GM06990 (cell line): Measurements from ENCODE around the gene FCRLA.
"Not testable (repeated sequence)": the region's sequence is repeated elsewhere in the genome, so short reads cannot be mapped to it uniquely, and the experiment has no call there.

Experiments
- DNase-seq: peaks from one replicate; pipeline ENCODE4 v3.0.0-alpha.2; 2011; ENCODE audit not compliant: insufficient read length; ENCODE audit errors: extremely low read depth
- H3K27me3 ChIP-seq: replicated peaks from 2 replicates; pipeline ENCODE4 v1.6.0; 2011; ENCODE audit warnings: low read length; ENCODE audit not compliant: control insufficient read depth, insufficient read depth
- H3K36me3 ChIP-seq: 2 replicates; pipeline ENCODE4 v1.5.1; 2011; ENCODE audit warnings: low read length; ENCODE audit not compliant: control insufficient read depth, insufficient read depth
- H3K4me3 ChIP-seq: replicated peaks from 2 replicates; pipeline ENCODE4 v1.5.1; 2011; ENCODE audit warnings: low read depth, mild to moderate bottlenecking, control low read depth, low read length
- TF ChIP-seq, protein P1 (sequence below): IDR thresholded peaks from 2 replicates; pipeline ENCODE4 v1.5.1; 2011; ENCODE audit warnings: low read length, control low read depth, mild to moderate bottlenecking, inconsistent platforms; ENCODE audit not compliant: insufficient read depth, poor library complexity, severe bottlenecking

FCRLA gene, protein sequence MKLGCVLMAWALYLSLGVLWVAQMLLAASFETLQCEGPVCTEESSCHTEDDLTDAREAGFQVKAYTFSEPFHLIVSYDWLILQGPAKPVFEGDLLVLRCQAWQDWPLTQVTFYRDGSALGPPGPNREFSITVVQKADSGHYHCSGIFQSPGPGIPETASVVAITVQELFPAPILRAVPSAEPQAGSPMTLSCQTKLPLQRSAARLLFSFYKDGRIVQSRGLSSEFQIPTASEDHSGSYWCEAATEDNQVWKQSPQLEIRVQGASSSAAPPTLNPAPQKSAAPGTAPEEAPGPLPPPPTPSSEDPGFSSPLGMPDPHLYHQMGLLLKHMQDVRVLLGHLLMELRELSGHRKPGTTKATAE

GRCh38 chr1:161706482-161707347 is at the start of gene FCRLA:
FCRLA (plus strand) TSS chr1:161707229; CDS start chr1:161707265, 36 bp downstream.
- H3K36me3 ChIP-seq: peaks cover 14% of the 10 kb centered on the region
- peak; percentile 75 for DNase-seq
- TF ChIP-seq, protein P1, sequence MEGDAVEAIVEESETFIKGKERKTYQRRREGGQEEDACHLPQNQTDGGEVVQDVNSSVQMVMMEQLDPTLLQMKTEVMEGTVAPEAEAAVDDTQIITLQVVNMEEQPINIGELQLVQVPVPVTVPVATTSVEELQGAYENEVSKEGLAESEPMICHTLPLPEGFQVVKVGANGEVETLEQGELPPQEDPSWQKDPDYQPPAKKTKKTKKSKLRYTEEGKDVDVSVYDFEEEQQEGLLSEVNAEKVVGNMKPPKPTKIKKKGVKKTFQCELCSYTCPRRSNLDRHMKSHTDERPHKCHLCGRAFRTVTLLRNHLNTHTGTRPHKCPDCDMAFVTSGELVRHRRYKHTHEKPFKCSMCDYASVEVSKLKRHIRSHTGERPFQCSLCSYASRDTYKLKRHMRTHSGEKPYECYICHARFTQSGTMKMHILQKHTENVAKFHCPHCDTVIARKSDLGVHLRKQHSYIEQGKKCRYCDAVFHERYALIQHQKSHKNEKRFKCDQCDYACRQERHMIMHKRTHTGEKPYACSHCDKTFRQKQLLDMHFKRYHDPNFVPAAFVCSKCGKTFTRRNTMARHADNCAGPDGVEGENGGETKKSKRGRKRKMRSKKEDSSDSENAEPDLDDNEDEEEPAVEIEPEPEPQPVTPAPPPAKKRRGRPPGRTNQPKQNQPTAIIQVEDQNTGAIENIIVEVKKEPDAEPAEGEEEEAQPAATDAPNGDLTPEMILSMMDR: no peak
- H3K27me3 ChIP-seq: no peaks in the 10 kb centered on the region
- H3K4me3 ChIP-seq: peak within 1 kb of the TSS; percentile 70

- H3K36me3 ChIP-seq, H3K27me3 ChIP-seq, DNase-seq, H3K4me3 ChIP-seq: not testable (repeated sequence)
Measured at GRCh38 chr1:161658524-161658923, 48.5 kb upstream of the FCRLA start.

- H3K36me3 ChIP-seq, DNase-seq, H3K4me3 ChIP-seq, H3K27me3 ChIP-seq: not testable (repeated sequence)
Measured at GRCh38 chr1:161661660-161662311, 45.2 kb upstream of the FCRLA start.

- H3K27me3 ChIP-seq, H3K36me3 ChIP-seq, DNase-seq: not testable (repeated sequence)
- H3K4me3 ChIP-seq: peak within 1 kb of the TSS; percentile 10; the same call in 1 of the 2 replicates
Measured at GRCh38 chr1:161662684-161663339, 44.2 kb upstream of the FCRLA start, which contains the start of gene FCGR2B. FCGR2B (plus strand) TSS chr1:161663143; CDS start chr1:161663242, 99 bp downstream.

DNA sequence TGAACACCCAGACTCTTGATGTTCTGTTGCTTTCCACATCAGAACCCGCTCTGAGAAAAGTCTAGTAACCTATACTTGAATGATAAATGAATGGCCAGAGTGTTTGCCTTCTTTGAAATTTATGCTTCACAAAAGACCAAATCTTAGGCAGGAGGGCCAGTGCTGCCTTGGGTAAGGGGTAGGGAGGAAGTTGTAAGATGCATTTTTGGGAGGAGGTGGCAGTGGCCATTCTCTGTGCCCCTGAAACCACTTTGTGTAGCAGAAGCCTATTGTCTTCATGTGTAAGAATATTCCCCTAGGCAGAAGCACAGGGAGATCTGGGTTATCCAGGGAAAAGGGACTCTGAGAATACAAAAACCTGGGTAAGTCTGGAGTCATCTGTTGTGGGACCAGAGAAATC is 43.5 kb upstream of the FCRLA start:
- H3K4me3 ChIP-seq: peak overlapping the region; percentile 10; the same call in 1 of the 2 replicates
- not testable (repeated sequence) for H3K36me3 ChIP-seq, DNase-seq, H3K27me3 ChIP-seq

DNA sequence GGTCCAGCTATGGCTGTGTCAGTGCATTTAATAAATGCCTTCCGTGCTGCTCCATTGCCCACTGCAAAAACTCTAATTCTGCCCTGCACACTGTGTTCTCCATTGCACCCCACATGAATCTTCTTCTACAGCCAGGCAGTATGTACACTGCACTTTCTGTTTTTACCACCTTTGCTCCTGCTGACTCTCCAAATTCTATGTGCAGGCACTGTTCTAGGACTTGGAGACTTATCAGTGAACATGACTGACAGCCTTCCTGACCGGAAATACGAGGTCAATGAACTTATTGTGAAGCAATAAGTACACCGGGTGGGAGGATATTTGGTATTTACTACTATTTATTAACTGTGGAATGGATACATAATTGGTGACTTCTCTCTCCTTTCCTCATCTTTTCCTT is 42.3 kb upstream of the FCRLA start:
- H3K36me3 ChIP-seq, H3K27me3 ChIP-seq, DNase-seq, H3K4me3 ChIP-seq: not testable (repeated sequence)

DNA sequence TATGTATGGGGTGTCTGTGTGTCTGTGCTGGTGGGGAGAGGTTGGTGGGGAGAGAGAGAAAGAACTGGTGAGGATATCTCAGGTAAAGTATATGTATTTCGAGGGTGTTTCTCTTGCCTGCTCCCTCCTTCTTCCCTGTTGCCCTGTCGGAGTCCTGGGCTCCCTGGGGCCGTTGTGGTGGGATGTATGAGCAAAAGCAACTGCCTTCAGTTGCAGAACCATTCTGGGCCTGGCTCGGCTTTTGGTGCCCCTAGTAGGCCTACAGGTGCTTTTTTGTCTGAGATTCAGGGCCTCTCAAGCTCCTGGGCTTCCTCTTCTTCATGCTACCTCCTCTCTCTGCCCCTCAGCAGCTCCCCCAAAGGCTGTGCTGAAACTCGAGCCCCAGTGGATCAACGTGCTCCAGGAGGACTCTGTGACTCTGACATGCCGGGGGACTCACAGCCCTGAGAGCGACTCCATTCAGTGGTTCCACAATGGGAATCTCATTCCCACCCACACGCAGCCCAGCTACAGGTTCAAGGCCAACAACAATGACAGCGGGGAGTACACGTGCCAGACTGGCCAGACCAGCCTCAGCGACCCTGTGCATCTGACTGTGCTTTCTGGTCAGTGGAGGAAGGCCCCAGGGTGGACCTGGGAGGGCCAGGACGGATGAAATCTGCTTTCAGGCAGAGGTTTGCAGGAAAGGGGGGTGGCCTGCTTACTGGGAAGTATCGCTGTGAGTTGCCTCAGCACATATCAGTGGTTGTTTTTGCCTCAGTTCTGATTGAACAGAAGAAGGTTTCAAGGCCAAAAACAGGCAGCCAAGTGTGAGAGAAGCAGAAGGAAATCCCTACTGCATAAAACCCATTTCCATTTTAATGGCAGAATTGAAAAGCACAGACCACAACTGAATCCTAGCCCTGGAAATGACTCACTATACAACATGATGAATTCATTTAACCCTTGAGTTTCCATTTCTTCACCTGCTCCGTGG is 35.7 kb upstream of the FCRLA start:
- not testable (repeated sequence) for DNase-seq

DNA sequence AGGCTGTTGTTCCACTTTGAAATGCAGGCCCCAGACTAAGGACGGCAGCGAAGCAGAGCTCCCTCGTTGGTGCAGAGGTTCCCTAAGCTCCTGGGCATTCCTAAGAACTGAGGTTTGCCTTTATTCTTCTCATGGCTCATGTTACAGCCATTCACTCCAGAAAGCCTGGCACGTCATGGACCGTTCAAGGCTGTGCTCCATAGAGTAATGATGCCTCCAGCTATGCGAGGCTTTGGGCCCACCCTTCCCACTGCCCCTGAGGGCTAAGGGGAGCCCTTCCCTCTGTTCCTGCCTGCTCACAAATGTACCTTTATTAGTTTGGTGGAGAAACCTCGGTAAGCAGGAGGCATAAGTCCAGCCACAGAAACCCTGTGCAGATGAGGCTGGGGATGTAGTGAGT is 33.6 kb upstream of the FCRLA start:
- H3K36me3 ChIP-seq, H3K4me3 ChIP-seq, DNase-seq, H3K27me3 ChIP-seq: not testable (repeated sequence)

More for the DNA sequence above, 35.7 kb upstream of the FCRLA start:
- H3K36me3 ChIP-seq, H3K4me3 ChIP-seq, H3K27me3 ChIP-seq: not testable (repeated sequence)

GRCh38 chr1:161674447-161674846 is 32.6 kb upstream of the FCRLA start:
- DNase-seq, H3K36me3 ChIP-seq, H3K4me3 ChIP-seq, H3K27me3 ChIP-seq: not testable (repeated sequence)

DNA sequence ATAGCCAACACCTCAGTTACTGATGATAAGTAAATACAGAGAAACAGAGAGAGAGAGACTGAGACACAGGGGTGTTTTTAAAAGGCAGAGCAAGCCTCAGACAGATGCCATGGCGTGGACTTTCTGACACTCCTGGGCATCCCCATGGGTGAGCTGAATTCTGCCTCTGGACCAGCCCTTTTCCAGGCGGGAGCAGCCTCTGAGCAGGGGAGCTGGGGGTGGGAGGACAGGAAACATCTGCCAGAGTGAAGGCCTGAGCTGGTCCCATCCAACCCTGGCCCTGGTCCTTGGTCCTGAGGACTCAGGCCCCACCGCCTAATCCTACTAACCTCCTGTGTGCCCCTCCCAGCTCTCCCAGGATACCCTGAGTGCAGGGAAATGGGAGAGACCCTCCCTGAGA is 32.1 kb upstream of the FCRLA start:
- not testable (repeated sequence) for DNase-seq, H3K36me3 ChIP-seq, H3K27me3 ChIP-seq, H3K4me3 ChIP-seq
